HFFc6 (cell line): ENCODE measurements around the gene ECE1. TPM values are rescaled to one million over a fixed set of nuclear protein-coding genes. Genes with fewer than 3 reads are reported as not detected.
"Not testable (repeated sequence)": the region's sequence is repeated elsewhere in the genome, so short reads cannot be mapped to it uniquely, and the experiment has no call there.

Experiments used
- DNase-seq: peaks from one replicate; pipeline ENCODE4 v3.0.0-alpha.2; 2018
- H3K27ac Mint-ChIP-seq: 2 replicates; pipeline ENCODE4 v1.8.0; 2020; ENCODE audit warnings: mild to moderate bottlenecking, mixed read lengths
- H3K27me3 Mint-ChIP-seq: 2 replicates; pipeline ENCODE4 v1.8.0; 2021; ENCODE audit warnings: mild to moderate bottlenecking, moderate library complexity, mixed read lengths; ENCODE audit not compliant: insufficient read depth
- H3K36me3 Mint-ChIP-seq: 2 replicates; pipeline ENCODE4 v1.8.0; 2021; ENCODE audit warnings: low read depth, mixed read lengths
- H3K4me1 Mint-ChIP-seq: 2 replicates; pipeline ENCODE4 v1.8.0; 2020; ENCODE audit warnings: low read depth, mixed read lengths
- H3K4me3 Mint-ChIP-seq: 2 replicates; pipeline ENCODE4 v1.8.0; 2020; ENCODE audit warnings: mild to moderate bottlenecking, moderate library complexity, mixed read lengths
- H3K9me3 Mint-ChIP-seq: 2 replicates; pipeline ENCODE4 v1.8.0; 2020; ENCODE audit warnings: mild to moderate bottlenecking, mixed read lengths
- total RNA-seq, 6 experiments: library from RNA; stranded (reverse); fragmentation: NEBNext Ultra II Directional; extraction: Animal tissue kit (Norgen Biotek cat#: 25700); gene quantifications; 2 replicates in 1 of 6; 3 replicates in 5 of 6; pipeline ENCODE4 v1.2.3, GENCODE V29; 2021
- TF ChIP-seq, protein P1 (sequence below): fragments of 200-600 bp; sonication (generic); IDR thresholded peaks from 2 replicates; pipeline ENCODE4 v1.5.0; 2021; ENCODE audit warnings: antibody characterized with exemption, mild to moderate bottlenecking

Gene ECE1
- total RNA-seq, 6 experiments from 2014 or later: 116 to 134 (median 124) TPM

DNA sequence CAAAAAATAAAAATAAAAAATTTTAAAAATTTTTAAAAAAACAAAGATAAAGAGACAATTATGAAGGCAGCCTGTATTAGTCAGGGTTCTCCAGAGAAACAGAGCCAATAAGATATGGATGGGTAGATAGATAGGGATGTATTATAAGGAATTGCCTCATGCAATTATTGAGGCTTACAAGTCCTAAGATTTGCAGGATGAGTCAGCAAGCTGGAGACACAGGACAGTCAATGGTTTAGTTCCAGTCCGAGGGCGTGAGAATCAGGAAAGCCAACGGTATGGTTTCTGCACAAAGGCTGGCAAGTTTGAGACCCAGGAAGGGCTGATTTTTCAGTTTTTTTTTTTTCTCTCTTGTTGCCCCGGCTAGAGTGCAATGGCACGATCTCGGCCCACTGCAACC is 89.5 kb downstream of the ECE1 start:
- peaks cover 21% of the 10 kb centered on the region for H3K4me1 Mint-ChIP-seq
- H3K4me3 Mint-ChIP-seq: peak overlapping the region; percentile 45; the same call in 1 of the 2 replicates
- H3K9me3 Mint-ChIP-seq: no peaks in the 10 kb centered on the region
- TF ChIP-seq, protein P1, sequence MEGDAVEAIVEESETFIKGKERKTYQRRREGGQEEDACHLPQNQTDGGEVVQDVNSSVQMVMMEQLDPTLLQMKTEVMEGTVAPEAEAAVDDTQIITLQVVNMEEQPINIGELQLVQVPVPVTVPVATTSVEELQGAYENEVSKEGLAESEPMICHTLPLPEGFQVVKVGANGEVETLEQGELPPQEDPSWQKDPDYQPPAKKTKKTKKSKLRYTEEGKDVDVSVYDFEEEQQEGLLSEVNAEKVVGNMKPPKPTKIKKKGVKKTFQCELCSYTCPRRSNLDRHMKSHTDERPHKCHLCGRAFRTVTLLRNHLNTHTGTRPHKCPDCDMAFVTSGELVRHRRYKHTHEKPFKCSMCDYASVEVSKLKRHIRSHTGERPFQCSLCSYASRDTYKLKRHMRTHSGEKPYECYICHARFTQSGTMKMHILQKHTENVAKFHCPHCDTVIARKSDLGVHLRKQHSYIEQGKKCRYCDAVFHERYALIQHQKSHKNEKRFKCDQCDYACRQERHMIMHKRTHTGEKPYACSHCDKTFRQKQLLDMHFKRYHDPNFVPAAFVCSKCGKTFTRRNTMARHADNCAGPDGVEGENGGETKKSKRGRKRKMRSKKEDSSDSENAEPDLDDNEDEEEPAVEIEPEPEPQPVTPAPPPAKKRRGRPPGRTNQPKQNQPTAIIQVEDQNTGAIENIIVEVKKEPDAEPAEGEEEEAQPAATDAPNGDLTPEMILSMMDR: no peak
- peak overlapping the region; percentile 79 for H3K27ac Mint-ChIP-seq
- 0 out of 2 replicates have a peak, but pooled peaks cover 2% of the 10 kb centered on the region for H3K27me3 Mint-ChIP-seq
- DNase-seq: peak; percentile 62
- no peaks in the 10 kb centered on the region for H3K36me3 Mint-ChIP-seq

DNA sequence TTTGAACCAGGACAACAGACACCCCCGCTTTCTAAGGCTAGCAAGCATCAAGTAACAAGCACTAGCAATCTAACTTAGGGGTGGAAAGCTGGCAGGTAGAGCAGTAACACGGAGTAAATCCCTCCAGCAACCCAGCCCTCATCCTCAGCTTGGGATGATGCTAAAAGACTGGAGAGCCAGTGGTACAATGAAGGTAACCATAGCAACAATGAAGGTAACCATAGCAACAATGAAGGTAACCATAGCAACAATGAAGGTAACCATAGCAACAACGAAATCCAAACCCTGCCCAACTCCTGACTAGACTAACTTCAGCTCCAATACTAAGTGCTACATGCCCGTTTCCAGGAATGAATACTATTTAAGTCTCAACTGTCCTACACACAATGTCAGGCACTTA is 91.3 kb downstream of the ECE1 start:
- Mint-ChIP-seq H3K27me3 (peaks cover 2% of the 10 kb centered on the region; the same call in 1 of the 2 replicates), H3K4me1 (peaks cover 30% of the 10 kb centered on the region), H3K27ac (no peak overlapping the region; the same call in 1 of the 2 replicates), H3K4me3 (no peak overlapping the region), H3K36me3 (no peaks in the 10 kb centered on the region), H3K9me3 (no peaks in the 10 kb centered on the region)
- no peak for DNase-seq
- TF ChIP-seq, protein P1: no peak

DNA sequence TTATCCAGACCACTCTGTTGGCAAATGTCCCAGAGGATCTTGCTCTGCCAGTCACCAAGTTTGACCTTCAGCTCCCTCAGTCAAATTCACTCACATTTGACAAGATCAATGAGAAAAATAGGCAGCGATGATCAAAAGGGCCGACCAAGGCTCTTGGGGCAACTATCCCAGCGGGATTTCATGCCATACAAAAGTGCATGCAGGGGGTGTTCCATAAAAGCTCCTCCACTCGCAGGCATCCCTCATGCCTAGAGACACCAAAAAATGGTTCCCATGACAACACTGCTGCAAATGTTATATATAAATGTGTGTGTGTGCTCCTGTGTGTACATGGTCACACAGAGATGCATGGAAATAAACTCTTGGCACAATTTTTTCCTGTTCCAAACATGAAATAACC is 97.4 kb downstream of the ECE1 start:
- Mint-ChIP-seq H3K4me3 (no peak overlapping the region), H3K27me3 (peaks cover 2% of the 10 kb centered on the region), H3K27ac (no peak overlapping the region), H3K9me3 (no peaks in the 10 kb centered on the region), H3K36me3 (no peaks in the 10 kb centered on the region), H3K4me1 (peaks cover 26% of the 10 kb centered on the region)
- TF ChIP-seq, protein P1: no peak
- DNase-seq: no peak

DNA sequence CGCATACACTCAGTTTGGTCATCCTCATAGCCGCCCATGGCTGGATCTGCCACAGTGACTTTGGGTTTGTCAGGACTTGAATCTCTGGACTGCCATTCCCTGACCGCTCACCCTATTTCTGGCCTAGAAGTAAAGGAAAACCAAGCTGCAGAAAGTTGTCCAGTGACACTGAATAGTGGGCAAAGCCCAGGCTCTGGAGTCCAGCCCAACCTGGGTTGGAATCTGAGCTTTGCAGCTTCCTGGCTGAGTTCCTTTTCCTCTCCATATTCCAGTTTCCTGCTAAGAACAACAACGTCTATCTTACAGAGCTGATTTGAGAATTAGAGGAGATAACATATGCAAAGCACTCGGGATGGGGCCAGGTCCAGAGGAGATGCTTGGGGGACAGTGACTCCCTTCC is 98.0 kb downstream of the ECE1 start:
- Mint-ChIP-seq H3K4me3 (no peak overlapping the region), H3K27ac (no peak overlapping the region), H3K9me3 (no peaks in the 10 kb centered on the region), H3K27me3 (peaks cover under 1% of the 10 kb centered on the region), H3K36me3 (no peaks in the 10 kb centered on the region), H3K4me1 (peaks cover 26% of the 10 kb centered on the region)
- DNase-seq: no peak
- TF ChIP-seq, protein P1: no peak

DNA sequence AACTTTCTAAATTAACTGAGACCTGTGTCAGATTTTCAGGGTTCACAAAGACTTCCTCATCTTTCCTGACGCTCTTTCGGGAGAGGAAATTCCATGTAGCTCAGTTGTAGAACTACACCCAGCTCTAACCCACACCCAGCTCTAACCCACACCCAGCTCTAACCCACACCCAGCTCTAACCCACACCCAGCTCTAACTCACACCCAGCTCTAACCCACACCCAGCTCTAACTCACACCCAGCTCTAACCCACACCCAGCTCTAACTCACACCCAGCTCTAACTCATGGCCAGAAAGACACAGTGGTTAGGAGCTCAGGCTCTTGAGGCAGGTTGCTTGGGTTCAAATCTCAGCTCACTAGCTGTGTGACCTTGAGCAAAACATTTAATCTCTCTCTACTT is 99.5 kb downstream of the ECE1 start:
- not testable (repeated sequence) for DNase-seq, H3K27ac Mint-ChIP-seq, H3K4me3 Mint-ChIP-seq, H3K27me3 Mint-ChIP-seq, H3K9me3 Mint-ChIP-seq, H3K36me3 Mint-ChIP-seq
- peaks cover 26% of the 10 kb centered on the region for H3K4me1 Mint-ChIP-seq

DNA sequence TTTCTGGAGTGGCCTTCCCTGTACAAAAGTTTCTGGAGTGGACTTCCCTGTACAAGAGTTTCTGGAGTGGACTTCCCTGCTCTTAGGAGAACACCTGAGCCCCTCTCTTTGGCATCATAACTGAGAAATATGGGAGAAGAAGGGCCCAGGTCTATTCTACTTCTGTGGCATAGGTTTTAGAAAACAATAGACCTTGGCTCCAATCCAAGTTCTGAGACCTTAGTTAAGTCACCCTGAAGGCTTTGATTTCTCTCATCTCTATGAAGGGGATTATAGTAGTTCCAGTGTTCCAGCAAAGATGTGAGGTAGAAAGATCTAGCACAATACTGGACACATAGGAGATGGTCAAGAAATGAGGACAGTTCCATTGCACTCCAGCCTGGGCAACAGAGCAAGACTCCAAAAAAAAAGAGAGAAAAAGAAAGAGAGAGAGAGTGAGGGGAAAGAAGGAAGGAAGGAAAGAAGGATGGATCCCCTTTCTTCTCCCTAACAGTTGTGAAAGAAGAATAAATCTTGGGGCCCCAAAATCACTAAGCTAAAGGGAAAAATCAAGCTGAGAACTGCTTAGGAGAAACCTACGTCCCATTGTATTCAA is 100.3 kb downstream of the ECE1 start:
- no peak for DNase-seq
- H3K9me3 Mint-ChIP-seq: no peaks in the 10 kb centered on the region
- TF ChIP-seq, protein P1: no peak
- no peaks in the 10 kb centered on the region for H3K36me3 Mint-ChIP-seq
- no peak overlapping the region for H3K4me3 Mint-ChIP-seq
- no peak overlapping the region for H3K27ac Mint-ChIP-seq
- peaks cover 21% of the 10 kb centered on the region for H3K4me1 Mint-ChIP-seq
- H3K27me3 Mint-ChIP-seq: no peaks in the 10 kb centered on the region; the same call in none of the 2 replicates
